Tibial nerve (tissue), 4 donors: ENCODE measurements around the gene PRKAB2. TPM values are rescaled to one million over a fixed set of nuclear protein-coding genes. Genes with fewer than 3 reads are reported as not detected.
"Not testable (repeated sequence)": the region's sequence is repeated elsewhere in the genome, so short reads cannot be mapped to it uniquely, and the experiment has no call there.

Source experiments
- DNase-seq, 2 donors: peaks; one replicate each; pipeline ENCODE4 v3.0.0-alpha.2; 2019; ENCODE audit warnings: low spot score in 2 of 2
- H3K27ac ChIP-seq, 4 donors: fragments of 200-600 bp; sonication (generic) in 3 of 4; one replicate each; pipeline ENCODE4 v1.5.1; 2017 to 2019; ENCODE audit warnings: mild to moderate bottlenecking in 1 of 4
- H3K27me3 ChIP-seq, 2 donors: fragments of 200-600 bp; sonication (generic) in 1 of 2; one replicate each; pipeline versions ENCODE4 v1.5.1 to v1.6.0; 2017 to 2019
- H3K36me3 ChIP-seq, 3 donors: fragments of 200-600 bp; sonication (generic); one replicate each; pipeline ENCODE4 v1.5.1; 2018 to 2019
- H3K4me1 ChIP-seq, 4 donors: fragments of 200-600 bp; sonication (generic) in 3 of 4; one replicate each; pipeline ENCODE4 v1.5.1; 2017 to 2019
- H3K4me3 ChIP-seq, 4 donors: fragments of 200-600 bp; sonication (generic) in 3 of 4; one replicate each; pipeline ENCODE4 v1.5.1; 2017 to 2019; ENCODE audit warnings: mild to moderate bottlenecking in 1 of 4, moderate library complexity in 1 of 4
- H3K9me3 ChIP-seq, 4 donors: fragments of 200-600 bp; sonication (generic) in 3 of 4; one replicate each; pipeline ENCODE4 v1.5.1; 2017 to 2019
- EP300 ChIP-seq, 2 donors: sonication (generic); formaldehyde crosslinking; IDR thresholded peaks; one replicate each; pipeline ENCODE4 v1.6.1; 2017; ENCODE audit warnings: antibody characterized with exemption in 2 of 2, mild to moderate bottlenecking in 1 of 2
- POLR2A ChIP-seq, 2 donors: fragments of 450-650 bp; IDR thresholded peaks; one replicate each; pipeline ENCODE4 v1.6.1; 2017; ENCODE audit warnings: antibody characterized with exemption in 2 of 2, mild to moderate bottlenecking in 2 of 2, moderate library complexity in 2 of 2
- WGBS, 2 donors: methylation state at CpG; one replicate each; pipeline ENCODE4 v1.1.5; 2018; 5-methylcytosine and 5-hydroxymethylcytosine counted together
- total RNA-seq, 4 donors: library from RNA; depleted of rRNA; stranded (reverse); fragments of >200 nt; gene quantifications; one replicate each; pipeline ENCODE4 v1.1.0, GENCODE V29; 2016
- TF ChIP-seq, protein P1 (sequence below), 5 experiments: fragments of 200-600 bp in 3 of 5; fragments of 450-650 bp in 2 of 5; sonication (generic) in 3 of 5; IDR thresholded peaks; one replicate each; pipeline ENCODE4 v1.5.1; 2016 to 2019; ENCODE audit warnings: antibody characterized with exemption in 5 of 5, mild to moderate bottlenecking in 3 of 5, moderate library complexity in 2 of 5

The PRKAB2 gene
- total RNA-seq, 4 donors from 2014 or later = 12.6 to 23.4 (median 15.1) TPM

GRCh38 chr1:147151244-147151643 lies 21.0 kb downstream of the PRKAB2 start:
- 100% methylated on average over 1 of the region's 1 CpG for WGBS, 2 donors
- no peaks in the 10 kb centered on the region for H3K4me1 ChIP-seq
- no peak for DNase-seq
- H3K4me3 ChIP-seq = no peak overlapping the region
- peaks cover 0 to 32% (median 0%) of the 10 kb centered on the region in 3 donors for H3K36me3 ChIP-seq
- no peaks in the 10 kb centered on the region for H3K27me3 ChIP-seq
- no peak overlapping the region for H3K27ac ChIP-seq
- TF ChIP-seq POLR2A (IDR thresholded peaks at IDR 0.05) (no peak), EP300 (IDR thresholded peaks at IDR 0.05) (no peak)
- TF ChIP-seq, protein P1, sequence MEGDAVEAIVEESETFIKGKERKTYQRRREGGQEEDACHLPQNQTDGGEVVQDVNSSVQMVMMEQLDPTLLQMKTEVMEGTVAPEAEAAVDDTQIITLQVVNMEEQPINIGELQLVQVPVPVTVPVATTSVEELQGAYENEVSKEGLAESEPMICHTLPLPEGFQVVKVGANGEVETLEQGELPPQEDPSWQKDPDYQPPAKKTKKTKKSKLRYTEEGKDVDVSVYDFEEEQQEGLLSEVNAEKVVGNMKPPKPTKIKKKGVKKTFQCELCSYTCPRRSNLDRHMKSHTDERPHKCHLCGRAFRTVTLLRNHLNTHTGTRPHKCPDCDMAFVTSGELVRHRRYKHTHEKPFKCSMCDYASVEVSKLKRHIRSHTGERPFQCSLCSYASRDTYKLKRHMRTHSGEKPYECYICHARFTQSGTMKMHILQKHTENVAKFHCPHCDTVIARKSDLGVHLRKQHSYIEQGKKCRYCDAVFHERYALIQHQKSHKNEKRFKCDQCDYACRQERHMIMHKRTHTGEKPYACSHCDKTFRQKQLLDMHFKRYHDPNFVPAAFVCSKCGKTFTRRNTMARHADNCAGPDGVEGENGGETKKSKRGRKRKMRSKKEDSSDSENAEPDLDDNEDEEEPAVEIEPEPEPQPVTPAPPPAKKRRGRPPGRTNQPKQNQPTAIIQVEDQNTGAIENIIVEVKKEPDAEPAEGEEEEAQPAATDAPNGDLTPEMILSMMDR (IDR thresholded peaks at IDR 0.05) = no peak
- no peaks in the 10 kb centered on the region for H3K9me3 ChIP-seq

- H3K27ac ChIP-seq = no peak overlapping the region
- 59 to 70% methylated on average over 2 of the region's 2 CpGs for WGBS, 2 donors
- DNase-seq = no peak
- H3K36me3 ChIP-seq = no peaks in the 10 kb centered on the region
- TF ChIP-seq, protein P1 (IDR thresholded peaks at IDR 0.05) = no peak
- TF ChIP-seq POLR2A (IDR thresholded peaks at IDR 0.05) (no peak), EP300 (IDR thresholded peaks at IDR 0.05) (no peak)
- no peaks in the 10 kb centered on the region for H3K27me3 ChIP-seq
- H3K4me1 ChIP-seq = no peaks in the 10 kb centered on the region
- H3K9me3 ChIP-seq = peaks cover 0 to 5% (median 2%) of the 10 kb centered on the region in 4 donors
- no peak overlapping the region for H3K4me3 ChIP-seq
Measured at GRCh38 chr1:147142886-147143285, 29.4 kb downstream of the PRKAB2 start.

DNA sequence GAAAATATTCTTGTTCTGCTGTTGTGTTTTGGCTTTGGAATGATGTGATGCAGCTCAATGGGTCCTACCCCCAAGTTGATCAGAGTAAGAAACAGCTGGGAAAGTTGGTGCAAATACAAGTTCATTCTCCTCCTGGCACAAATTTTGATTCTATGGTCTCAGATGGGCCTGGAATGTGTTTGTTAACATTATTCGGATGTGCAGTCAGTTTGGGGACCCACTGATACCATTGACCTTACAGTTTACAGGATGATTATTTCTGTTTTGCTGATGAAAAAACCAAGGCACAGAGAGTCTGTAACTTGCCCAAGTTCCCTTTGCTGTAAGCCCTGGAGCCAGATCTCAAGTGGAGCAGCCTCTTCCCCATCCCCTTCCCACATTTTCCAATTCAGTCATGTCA lies 41.5 kb downstream of the PRKAB2 start:
- H3K27ac ChIP-seq, H3K4me3 ChIP-seq, H3K9me3 ChIP-seq, H3K27me3 ChIP-seq, DNase-seq, H3K4me1 ChIP-seq, H3K36me3 ChIP-seq: not testable (repeated sequence)
- whole genome bisulfite sequencing, 2 donors = 72 to 80% methylated on average over 1 of the region's 1 CpG

DNA sequence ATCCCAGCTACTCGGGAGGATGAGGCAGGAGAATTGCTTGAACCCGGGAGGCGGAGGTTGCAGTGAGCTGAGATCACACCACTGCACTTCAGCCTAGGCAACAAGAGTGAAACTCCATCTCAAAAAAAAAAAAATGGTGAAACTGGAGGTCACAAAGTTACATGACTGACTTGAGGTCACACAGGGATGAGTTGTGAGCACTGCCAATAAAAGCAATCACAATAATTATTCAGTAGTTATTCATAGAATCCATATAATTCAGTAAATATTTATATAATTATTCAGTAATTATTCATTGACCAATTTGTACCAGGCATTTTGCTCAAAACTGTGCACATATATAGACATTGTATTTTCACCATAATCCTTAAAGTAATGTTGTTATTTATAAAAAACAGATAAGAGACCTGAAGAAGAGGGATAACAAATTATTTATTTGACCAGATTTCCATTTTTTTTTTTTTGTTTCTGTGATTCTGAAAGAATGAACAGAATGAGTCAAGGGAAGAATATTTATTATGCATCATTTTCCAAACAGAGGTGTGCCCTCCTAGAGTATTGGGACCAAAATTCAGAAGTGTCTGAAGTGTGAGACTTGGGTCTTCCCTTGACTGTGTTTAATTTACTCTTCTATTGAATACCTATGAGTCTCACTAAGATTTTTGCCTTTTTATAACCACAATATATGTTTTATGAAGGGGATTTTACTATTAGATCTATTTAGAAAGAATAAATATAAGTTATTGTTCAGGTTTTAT lies 43.0 kb downstream of the PRKAB2 start:
- 90 to 94% methylated on average over 3 of the region's 3 CpGs for WGBS, 2 donors
- Histone ChIP-seq H3K36me3 (no peaks in the 10 kb centered on the region), H3K4me1 (no peaks in the 10 kb centered on the region), H3K27ac (no peak overlapping the region), H3K9me3 (peaks cover 0 to 4% (median 0%) of the 10 kb centered on the region in 4 donors), H3K27me3 (no peaks in the 10 kb centered on the region), H3K4me3 (no peak overlapping the region)
- DNase-seq = no peak
- TF ChIP-seq, protein P1 (IDR thresholded peaks at IDR 0.05) = no peak
- TF ChIP-seq EP300 (IDR thresholded peaks at IDR 0.05) (no peak), POLR2A (IDR thresholded peaks at IDR 0.05) (no peak)

DNA sequence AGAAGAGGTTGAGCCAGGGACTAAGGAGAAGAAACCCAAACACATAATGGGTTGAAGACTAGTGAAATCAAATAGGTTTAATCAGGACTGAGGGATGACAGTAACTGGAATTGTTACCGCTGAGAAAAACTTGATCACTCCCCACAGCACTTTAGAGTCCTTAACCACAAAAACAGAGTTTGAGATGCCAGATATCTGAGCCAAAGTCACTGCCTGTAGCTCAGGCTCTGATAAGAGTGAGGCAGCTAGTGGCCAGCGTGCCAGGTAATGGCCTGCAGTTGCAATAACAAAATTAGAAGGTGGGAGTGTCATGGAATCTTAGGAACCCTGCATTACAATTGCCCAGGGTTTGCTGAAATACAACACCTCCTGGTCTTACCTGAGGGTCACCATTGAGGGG lies 48.0 kb downstream of the PRKAB2 start:
- no peaks in the 10 kb centered on the region for H3K36me3 ChIP-seq
- DNase-seq = no peak
- 56 to 69% methylated on average over 2 of the region's 2 CpGs for WGBS, 2 donors
- H3K27me3 ChIP-seq = no peaks in the 10 kb centered on the region
- H3K27ac ChIP-seq = no peak overlapping the region
- TF ChIP-seq POLR2A (IDR thresholded peaks at IDR 0.05) = no peak
- TF ChIP-seq, protein P1 (IDR thresholded peaks at IDR 0.05) = no peak
- no peak for TF ChIP-seq EP300 (IDR thresholded peaks at IDR 0.05)
- H3K9me3 ChIP-seq = peaks cover 0 to 4% (median 0%) of the 10 kb centered on the region in 4 donors
- H3K4me1 ChIP-seq = no peaks in the 10 kb centered on the region
- no peak overlapping the region for H3K4me3 ChIP-seq
